ENCODE data around the gene TMEM247. TPM values are rescaled to one million over a fixed set of nuclear protein-coding genes. Genes with fewer than 3 reads are reported as not detected.

The TMEM247 gene
- total RNA-seq, 2 donors from 2014 or later: not detected

- no peak for TF ChIP-seq CTCF (conservative IDR thresholded peaks at IDR 0.05)
- no peaks in the 10 kb centered on the region for H3K27me3 ChIP-seq (ENCODE audit: control insufficient read depth, insufficient read depth, low read length, poor library complexity, severe bottlenecking)
- no peak overlapping the region for H3K27ac Mint-ChIP-seq
- no peaks in the 10 kb centered on the region for H3K9me3 Mint-ChIP-seq
- no peaks in the 10 kb centered on the region for H3K36me3 Mint-ChIP-seq (ENCODE audit: low read depth)
- H3K4me1 ChIP-seq (ENCODE audit: control insufficient read depth, insufficient read depth, low read length): no peaks in the 10 kb centered on the region
- peaks cover 2% of the 10 kb centered on the region for H3K4me1 Mint-ChIP-seq
- H3K27me3 Mint-ChIP-seq (ENCODE audit: insufficient read depth): no peaks in the 10 kb centered on the region
- H3K4me3 Mint-ChIP-seq: no peak overlapping the region
- H3K36me3 ChIP-seq (ENCODE audit: control insufficient read depth, insufficient read depth, low read length): no peaks in the 10 kb centered on the region
- H3K9ac ChIP-seq (ENCODE audit: extremely low read depth, low read length, poor library complexity, severe bottlenecking): no peak overlapping the region
- H3K4me3 ChIP-seq (ENCODE audit: low read length): no peak overlapping the region
- H3K27ac ChIP-seq (ENCODE audit: low read depth, low read length): no peak overlapping the region
- H3K9me3 ChIP-seq (ENCODE audit: control insufficient read depth, low read length): no peaks in the 10 kb centered on the region
- DNase-seq: no peak
These were observed 52.5 kb downstream of the TMEM247 start for GRCh38 chr2:46531863-46532262.

Other genes with a start within 250 kb of the TMEM247 start
- 1 to 10 TPM; 1.2 to 1.9 TPM for gene EPAS1, start 182.2 kb upstream of the TMEM247 start, total RNA-seq
- 10 to 100 TPM; 38.5 to 41.0 TPM for gene RHOQ, start 62.9 kb downstream of the TMEM247 start, total RNA-seq
- 1 to 10 TPM; 5.9 to 6.7 TPM for gene ATP6V1E2, start 63.0 kb downstream of the TMEM247 start, total RNA-seq
- gene PIGF, start 137.5 kb downstream of the TMEM247 start, total RNA-seq: 10 to 100 TPM; 28.5 to 43.7 TPM
- gene CRIPT, start 137.7 kb downstream of the TMEM247 start, total RNA-seq: 10 to 100 TPM; 14.7 to 15.5 TPM
- 10 to 100 TPM; 14.8 to 15.8 TPM for gene SOCS5, start 219.7 kb downstream of the TMEM247 start, total RNA-seq